Stimulated activated memory B cell treated with anti-CD40 and anti-IgM and Interleukin-4, amounts not matched to agents 10 μg/mL and 1 μg/mL and 100 μg/mL, for 72 hours (primary cell): Measurements from ENCODE around the gene SIX3.

Experiments
- ATAC-seq: fragments of 150-1000 bp; cut with Tn5 transposase; 2 replicates; pipeline ENCODE4 v1.10.0; 2021
- H3K27ac Mint-ChIP-seq: one replicate; pipeline ENCODE4 v1.8.0; 2022; ENCODE audit warnings: mild to moderate bottlenecking, mixed read lengths
- H3K27me3 Mint-ChIP-seq: one replicate; pipeline ENCODE4 v1.8.0; 2022; ENCODE audit warnings: mixed read lengths
- H3K36me3 Mint-ChIP-seq: one replicate; pipeline ENCODE4 v1.8.0; 2022; ENCODE audit warnings: mixed read lengths
- H3K4me1 Mint-ChIP-seq: one replicate; pipeline ENCODE4 v1.8.0; 2022; ENCODE audit warnings: mixed read lengths
- H3K4me3 Mint-ChIP-seq: one replicate; pipeline ENCODE4 v1.8.0; 2022; ENCODE audit warnings: mild to moderate bottlenecking, moderate library complexity, mixed read lengths
- H3K9me3 Mint-ChIP-seq: one replicate; pipeline ENCODE4 v1.8.0; 2022; ENCODE audit warnings: mixed read lengths

Gene SIX3

GRCh38 chr2:44955593-44956392 is 14.3 kb downstream of the SIX3 start:
- no peak overlapping the region for H3K27ac Mint-ChIP-seq
- H3K4me1 Mint-ChIP-seq, result peaks cover 32% of the 10 kb centered on the region
- H3K9me3 Mint-ChIP-seq, result no peaks in the 10 kb centered on the region
- peaks cover 78% of the 10 kb centered on the region for H3K27me3 Mint-ChIP-seq
- peak; percentile 78 for ATAC-seq
- peak overlapping the region; percentile 68 for H3K4me3 Mint-ChIP-seq
- no peaks in the 10 kb centered on the region for H3K36me3 Mint-ChIP-seq

GRCh38 chr2:44956843-44957242 is 15.3 kb downstream of the SIX3 start:
- ATAC-seq, result no peak
- Mint-ChIP-seq H3K4me1 (peaks cover 32% of the 10 kb centered on the region), H3K27ac (no peak overlapping the region), H3K4me3 (no peak overlapping the region), H3K27me3 (peaks cover 72% of the 10 kb centered on the region), H3K36me3 (no peaks in the 10 kb centered on the region), H3K9me3 (no peaks in the 10 kb centered on the region)

- no peaks in the 10 kb centered on the region for H3K9me3 Mint-ChIP-seq
- H3K4me1 Mint-ChIP-seq, result peaks cover 27% of the 10 kb centered on the region
- no peak overlapping the region for H3K4me3 Mint-ChIP-seq
- no peaks in the 10 kb centered on the region for H3K36me3 Mint-ChIP-seq
- no peak overlapping the region for H3K27ac Mint-ChIP-seq
- H3K27me3 Mint-ChIP-seq, result peaks cover 74% of the 10 kb centered on the region
- no peak for ATAC-seq
Measured at GRCh38 chr2:44957656-44958327, 16.3 kb downstream of the SIX3 start.

- H3K27ac Mint-ChIP-seq, result no peak overlapping the region
- H3K27me3 Mint-ChIP-seq, result peaks cover 76% of the 10 kb centered on the region
- H3K4me1 Mint-ChIP-seq, result peaks cover 13% of the 10 kb centered on the region
- H3K9me3 Mint-ChIP-seq, result no peaks in the 10 kb centered on the region
- no peak for ATAC-seq
- no peaks in the 10 kb centered on the region for H3K36me3 Mint-ChIP-seq
- no peak overlapping the region for H3K4me3 Mint-ChIP-seq
Measured at GRCh38 chr2:44959855-44960254, 18.4 kb downstream of the SIX3 start.

- Mint-ChIP-seq H3K36me3 (no peaks in the 10 kb centered on the region), H3K9me3 (no peaks in the 10 kb centered on the region), H3K27me3 (peaks cover 74% of the 10 kb centered on the region), H3K27ac (no peak overlapping the region), H3K4me1 (peaks cover 2% of the 10 kb centered on the region), H3K4me3 (no peak overlapping the region)
- ATAC-seq, result no peak
Measured at GRCh38 chr2:44960871-44961270, 19.4 kb downstream of the SIX3 start.

GRCh38 chr2:44962176-44962695 is 20.7 kb downstream of the SIX3 start:
- Mint-ChIP-seq H3K27me3 (peaks cover 69% of the 10 kb centered on the region), H3K4me3 (no peak overlapping the region), H3K27ac (no peak overlapping the region), H3K36me3 (no peaks in the 10 kb centered on the region), H3K9me3 (no peaks in the 10 kb centered on the region), H3K4me1 (no peaks in the 10 kb centered on the region)
- ATAC-seq, result no peak

- no peaks in the 10 kb centered on the region for H3K36me3 Mint-ChIP-seq
- no peak for ATAC-seq
- H3K27me3 Mint-ChIP-seq, result peaks cover 63% of the 10 kb centered on the region
- H3K9me3 Mint-ChIP-seq, result no peaks in the 10 kb centered on the region
- no peak overlapping the region for H3K27ac Mint-ChIP-seq
- no peaks in the 10 kb centered on the region for H3K4me1 Mint-ChIP-seq
- H3K4me3 Mint-ChIP-seq, result no peak overlapping the region
Measured at GRCh38 chr2:44964752-44965236, 23.3 kb downstream of the SIX3 start.

- no peaks in the 10 kb centered on the region for H3K36me3 Mint-ChIP-seq
- ATAC-seq, result no peak
- no peak overlapping the region for H3K27ac Mint-ChIP-seq
- peaks cover 67% of the 10 kb centered on the region for H3K27me3 Mint-ChIP-seq
- H3K4me1 Mint-ChIP-seq, result no peaks in the 10 kb centered on the region
- no peaks in the 10 kb centered on the region for H3K9me3 Mint-ChIP-seq
- no peak overlapping the region for H3K4me3 Mint-ChIP-seq
Measured at GRCh38 chr2:44965684-44966083, 24.2 kb downstream of the SIX3 start.

GRCh38 chr2:44967056-44967455 is 25.6 kb downstream of the SIX3 start:
- H3K27ac Mint-ChIP-seq, result no peak overlapping the region
- ATAC-seq, result no peak
- no peaks in the 10 kb centered on the region for H3K9me3 Mint-ChIP-seq
- peaks cover 60% of the 10 kb centered on the region for H3K27me3 Mint-ChIP-seq
- H3K36me3 Mint-ChIP-seq, result no peaks in the 10 kb centered on the region
- no peak overlapping the region for H3K4me3 Mint-ChIP-seq
- no peaks in the 10 kb centered on the region for H3K4me1 Mint-ChIP-seq

- Mint-ChIP-seq H3K36me3 (no peaks in the 10 kb centered on the region), H3K9me3 (no peaks in the 10 kb centered on the region), H3K4me1 (peaks cover 5% of the 10 kb centered on the region), H3K4me3 (no peak overlapping the region), H3K27ac (no peak overlapping the region), H3K27me3 (peaks cover 59% of the 10 kb centered on the region)
- no peak for ATAC-seq
Measured at GRCh38 chr2:44967727-44968432, 26.4 kb downstream of the SIX3 start.

- no peak for ATAC-seq
- Mint-ChIP-seq H3K4me3 (no peak overlapping the region), H3K27ac (no peak overlapping the region), H3K4me1 (peaks cover 11% of the 10 kb centered on the region), H3K27me3 (peaks cover 40% of the 10 kb centered on the region), H3K9me3 (no peaks in the 10 kb centered on the region), H3K36me3 (no peaks in the 10 kb centered on the region)
Measured at GRCh38 chr2:44969936-44970335, 28.4 kb downstream of the SIX3 start.

GRCh38 chr2:44970846-44971450 is 29.4 kb downstream of the SIX3 start:
- no peaks in the 10 kb centered on the region for H3K36me3 Mint-ChIP-seq
- H3K27ac Mint-ChIP-seq, result no peak overlapping the region
- H3K27me3 Mint-ChIP-seq, result peaks cover 33% of the 10 kb centered on the region
- no peaks in the 10 kb centered on the region for H3K9me3 Mint-ChIP-seq
- no peak overlapping the region for H3K4me3 Mint-ChIP-seq
- peaks cover 11% of the 10 kb centered on the region for H3K4me1 Mint-ChIP-seq
- no peak for ATAC-seq

GRCh38 chr2:44972771-44973535 is 31.5 kb downstream of the SIX3 start:
- Mint-ChIP-seq H3K9me3 (no peaks in the 10 kb centered on the region), H3K36me3 (no peaks in the 10 kb centered on the region), H3K4me3 (peak overlapping the region; percentile 3), H3K27ac (no peak overlapping the region), H3K27me3 (peaks cover 24% of the 10 kb centered on the region), H3K4me1 (peaks cover 11% of the 10 kb centered on the region)
- no peak for ATAC-seq

- H3K4me1 Mint-ChIP-seq, result peaks cover 11% of the 10 kb centered on the region
Measured at GRCh38 chr2:44974064-44974715, 32.7 kb downstream of the SIX3 start.

More at GRCh38 chr2:44974064-44974715, 32.7 kb downstream of the SIX3 start:
- H3K36me3 Mint-ChIP-seq, result no peaks in the 10 kb centered on the region
- H3K9me3 Mint-ChIP-seq, result no peaks in the 10 kb centered on the region
- peaks cover 18% of the 10 kb centered on the region for H3K27me3 Mint-ChIP-seq
- no peak overlapping the region for H3K27ac Mint-ChIP-seq
- H3K4me3 Mint-ChIP-seq, result no peak overlapping the region
- no peak for ATAC-seq
